Caco-2 (cell line): ENCODE results near the gene INPP4A. TPM values are rescaled to one million over a fixed set of nuclear protein-coding genes. Genes with fewer than 3 reads are reported as not detected.

Source experiments
- BruUV-seq: library from RNA; stranded (reverse); fragments of 400-500 nt; replicated peaks from 2 replicates; lab custom pipeline; 2021; lab: Mats Ljungman, UMichigan
- CTCF ChIA-PET: fragments of 300-600 bp; sonication (Branson Sonifier 250); formaldehyde crosslinking; loops from one replicate; lab custom pipeline; 2022; ENCODE audit warnings: antibody characterized with exemption; lab: Charles Lee
- POLR2A ChIA-PET: fragments of 300-600 bp; sonication (Branson Sonifier 250); formaldehyde crosslinking; loops from one replicate; lab custom pipeline; 2022; ENCODE audit warnings: antibody characterized with exemption; lab: Charles Lee
- DNase-seq, 2 experiments: peaks; one replicate each; pipeline versions ENCODE4 v3.0.0 to v3.0.0-alpha.2; 2020 to 2022
- H3K27me3 ChIP-seq: replicated peaks from 2 replicates; pipeline ENCODE4 v1.6.0; 2011; ENCODE audit warnings: low read length; ENCODE audit not compliant: control insufficient read depth, insufficient read depth
- H3K36me3 ChIP-seq: 2 replicates; pipeline ENCODE4 v1.5.1; 2011; ENCODE audit warnings: low read length; ENCODE audit not compliant: control insufficient read depth, insufficient read depth
- H3K4me1 ChIP-seq: fragments of 250-450 bp; sonication (Bioruptor Pico); 2 replicates; pipeline ENCODE4 v1.5.1; 2020; ENCODE audit warnings: mild to moderate bottlenecking
- H3K4me3 ChIP-seq: 2 replicates; pipeline ENCODE4 v1.5.1; 2011; ENCODE audit warnings: low read depth, mild to moderate bottlenecking, control low read depth, low read length
- H3K9me3 ChIP-seq: fragments of 250-450 bp; sonication (Bioruptor Pico); 2 replicates; pipeline ENCODE4 v1.5.1; 2020; ENCODE audit warnings: mild to moderate bottlenecking, moderate library complexity
- H3K27ac Mint-ChIP-seq: one replicate; pipeline ENCODE4 v1.8.0; 2022; ENCODE audit warnings: mixed read lengths; ENCODE audit not compliant: unreplicated experiment
- H3K27me3 Mint-ChIP-seq: one replicate; pipeline ENCODE4 v1.8.0; 2022; ENCODE audit warnings: mixed read lengths; ENCODE audit not compliant: insufficient read depth, unreplicated experiment
- H3K36me3 Mint-ChIP-seq: one replicate; pipeline ENCODE4 v1.8.0; 2022; ENCODE audit warnings: mild to moderate bottlenecking, mixed read lengths; ENCODE audit not compliant: insufficient read depth, unreplicated experiment
- H3K4me1 Mint-ChIP-seq: one replicate; pipeline ENCODE4 v1.8.0; 2022; ENCODE audit warnings: low read depth, mixed read lengths; ENCODE audit not compliant: unreplicated experiment
- H3K4me3 Mint-ChIP-seq: one replicate; pipeline ENCODE4 v1.8.0; 2022; ENCODE audit warnings: mild to moderate bottlenecking, moderate library complexity, mixed read lengths; ENCODE audit not compliant: unreplicated experiment
- H3K9me3 Mint-ChIP-seq: one replicate; pipeline ENCODE4 v1.8.0; 2022; ENCODE audit warnings: mixed read lengths; ENCODE audit not compliant: unreplicated experiment
- CTCF ChIP-seq, 2 experiments: fragments of 200-600 bp in 1 of 2; IDR thresholded peaks; 1 replicate in 1 of 2; 2 replicates in 1 of 2; pipeline versions ENCODE4 v1.5.1 to v1.8.0; 2011 to 2022; ENCODE audit warnings: antibody characterized with exemption in 1 of 2, control low read depth in 1 of 2, inconsistent platforms in 1 of 2, low read depth in 1 of 2, low read length in 1 of 2, mild to moderate bottlenecking in 1 of 2, moderate library complexity in 1 of 2; ENCODE audit not compliant: insufficient read depth in 1 of 2, severe bottlenecking in 1 of 2, unreplicated experiment in 1 of 2
- intact Hi-C: fragments of 100-400 bp; cut with micrococcal nuclease; formaldehyde crosslinking; loops from one replicate; pipeline ENCODE4 v1.10.0; 2022; ENCODE audit not compliant: unreplicated experiment
- total RNA-seq: library from RNA; stranded (reverse); gene quantifications from 2 replicates; pipeline ENCODE4 v1.2.3, GENCODE V29; 2022

The INPP4A gene
- total RNA-seq, 1 experiment from 2014 or later, result 26.3 TPM

DNA sequence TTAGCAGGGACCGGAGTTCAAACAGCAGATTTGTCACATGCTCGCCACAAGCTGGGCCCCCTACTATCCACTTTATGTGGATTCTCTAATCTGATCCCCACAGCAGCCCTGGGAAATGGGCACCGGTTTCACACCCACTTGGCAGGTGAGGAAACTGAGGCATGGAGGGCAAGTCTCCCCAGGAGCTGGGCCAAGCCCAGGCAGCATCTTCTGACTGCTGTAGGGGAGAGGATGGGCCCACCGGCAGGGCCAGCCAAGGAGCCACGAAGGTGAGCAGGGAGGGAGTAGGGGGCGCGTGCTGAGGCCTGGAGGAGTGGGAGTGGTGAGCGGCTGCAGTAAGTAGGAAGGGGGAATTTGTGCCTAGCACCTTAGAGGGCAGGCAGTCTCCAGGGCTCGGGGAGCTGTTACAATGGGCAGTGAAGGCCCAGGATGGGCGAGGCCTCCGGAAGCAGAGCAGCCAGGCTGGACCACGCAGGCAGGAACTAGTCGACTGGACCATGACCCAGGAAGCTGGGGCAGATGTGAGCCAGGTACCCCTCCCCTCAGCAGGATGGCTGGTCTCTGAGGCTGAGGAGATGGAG, 126.6 kb downstream of the INPP4A start:
- H3K9me3 Mint-ChIP-seq, result no peaks in the 10 kb centered on the region
- no peaks in the 10 kb centered on the region for H3K27me3 Mint-ChIP-seq
- BruUV-seq, result no TSS peak
- Histone ChIP-seq H3K4me3 (no peak overlapping the region), H3K4me1 (no peaks in the 10 kb centered on the region), H3K36me3 (no peaks in the 10 kb centered on the region), H3K9me3 (no peaks in the 10 kb centered on the region), H3K27me3 (no peaks in the 10 kb centered on the region)
- no peak for TF ChIP-seq CTCF (IDR thresholded peaks at IDR 0.05; ENCODE audit: insufficient read depth in 1 of 2, low read depth in 1 of 2, low read length in 1 of 2, severe bottlenecking in 1 of 2, unreplicated experiment in 1 of 2)
- peaks cover 19% of the 10 kb centered on the region for H3K36me3 Mint-ChIP-seq
- no peak overlapping the region for H3K27ac Mint-ChIP-seq
- ChIA-PET POLR2A (no interaction called here), CTCF (no interaction called here)
- peak in 1 of 2 experiments; percentile 29 for DNase-seq
- H3K4me3 Mint-ChIP-seq, result no peak overlapping the region
- intact Hi-C loops, result no loop called here
- H3K4me1 Mint-ChIP-seq, result no peaks in the 10 kb centered on the region

DNA sequence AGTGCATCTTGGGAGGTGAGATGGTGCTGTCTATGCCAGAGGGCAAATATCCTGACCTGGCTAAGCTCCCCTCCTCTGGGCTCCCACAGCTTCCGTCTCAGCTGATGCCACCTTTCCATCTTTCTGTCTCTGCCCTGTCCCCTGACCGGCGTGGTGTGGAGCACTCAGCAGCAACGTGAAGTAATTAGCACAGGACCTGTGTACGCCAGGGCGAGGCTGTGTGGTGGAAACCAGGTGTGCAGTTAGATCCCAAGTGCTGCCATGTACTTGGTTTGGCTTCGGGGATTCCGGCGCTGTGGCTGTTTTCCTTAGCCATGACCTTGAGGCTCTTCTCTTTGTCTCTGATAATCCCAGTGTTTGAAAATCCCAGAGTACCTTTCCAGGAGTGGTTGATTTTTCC, 127.1 kb downstream of the INPP4A start:
- POLR2A ChIA-PET, result no interaction called here
- Mint-ChIP-seq H3K4me3 (no peak overlapping the region), H3K9me3 (no peaks in the 10 kb centered on the region), H3K4me1 (no peaks in the 10 kb centered on the region), H3K36me3 (peaks cover 19% of the 10 kb centered on the region), H3K27me3 (no peaks in the 10 kb centered on the region), H3K27ac (no peak overlapping the region)
- no TSS peak for BruUV-seq
- CTCF ChIA-PET, result no interaction called here
- H3K36me3 ChIP-seq, result no peaks in the 10 kb centered on the region
- no peaks in the 10 kb centered on the region for H3K4me1 ChIP-seq
- H3K27me3 ChIP-seq, result no peaks in the 10 kb centered on the region
- no peak overlapping the region for H3K4me3 ChIP-seq
- no peak for DNase-seq
- no peaks in the 10 kb centered on the region for H3K9me3 ChIP-seq
- no peak for TF ChIP-seq CTCF (IDR thresholded peaks at IDR 0.05; ENCODE audit: insufficient read depth in 1 of 2, low read depth in 1 of 2, low read length in 1 of 2, severe bottlenecking in 1 of 2, unreplicated experiment in 1 of 2)
- intact Hi-C loops, result no loop called here

DNA sequence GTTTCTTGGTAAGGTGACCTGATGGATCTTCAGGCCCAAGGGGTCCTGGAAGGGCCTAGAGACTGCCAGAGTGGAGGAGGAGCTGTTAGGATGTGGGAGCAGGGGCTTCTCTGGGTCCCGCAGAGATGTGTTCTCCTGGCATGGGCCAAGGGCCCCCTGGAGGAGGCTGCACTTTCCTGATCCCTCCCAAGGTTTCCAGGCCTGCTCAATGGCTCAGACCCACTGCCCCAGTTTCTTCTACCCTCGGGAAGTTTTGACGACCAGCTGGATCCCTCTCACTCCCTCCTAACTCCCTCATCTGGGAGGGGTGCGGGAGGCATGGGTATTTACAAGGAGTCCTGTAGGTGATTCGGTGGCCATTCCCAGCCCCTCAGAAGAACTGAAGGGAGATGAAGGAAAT, 127.6 kb downstream of the INPP4A start:
- Histone ChIP-seq H3K9me3 (no peaks in the 10 kb centered on the region), H3K36me3 (no peaks in the 10 kb centered on the region), H3K4me1 (no peaks in the 10 kb centered on the region), H3K27me3 (no peaks in the 10 kb centered on the region), H3K4me3 (no peak overlapping the region)
- Mint-ChIP-seq H3K9me3 (no peaks in the 10 kb centered on the region), H3K27ac (no peak overlapping the region), H3K4me3 (no peak overlapping the region), H3K36me3 (peaks cover 19% of the 10 kb centered on the region), H3K27me3 (no peaks in the 10 kb centered on the region), H3K4me1 (no peaks in the 10 kb centered on the region)
- ChIA-PET CTCF (no interaction called here), POLR2A (no interaction called here)
- DNase-seq, result no peak
- TF ChIP-seq CTCF (IDR thresholded peaks at IDR 0.05; ENCODE audit: insufficient read depth in 1 of 2, low read depth in 1 of 2, low read length in 1 of 2, severe bottlenecking in 1 of 2, unreplicated experiment in 1 of 2), result no peak
- BruUV-seq, result no TSS peak
- intact Hi-C loops, result no loop called here
